GM23338 (cell line): Measurements from ENCODE around the gene ERO1A. TPM values are rescaled to one million over a fixed set of nuclear protein-coding genes. Genes with fewer than 3 reads are reported as not detected.
A peak's percentile ranks its signal among the peaks of the same experiment; 100 is the strongest.

Experiments
- ATAC-seq: fragments of 200-7000 bp; cut with Tn5 transposase; 3 replicates; pipeline ENCODE4 v1.9.1; 2020
- DNase-seq: peaks from one replicate; pipeline ENCODE4 v3.0.0-alpha.2; 2015; ENCODE audit warnings: low spot score
- H2AFZ ChIP-seq: fragments of 200-600 bp; sonication (generic); 2 replicates; pipeline ENCODE4 v1.8.0; 2016; ENCODE audit warnings: antibody characterized with exemption, mild to moderate bottlenecking, moderate library complexity
- H3F3A ChIP-seq: fragments of 200-600 bp; sonication (generic); replicated peaks from 2 replicates; pipeline ENCODE4 v1.8.0; 2017; ENCODE audit warnings: antibody characterized with exemption, mixed run types, low read depth
- H3K27ac ChIP-seq: fragments of 200-600 bp; sonication (generic); 2 replicates; pipeline ENCODE4 v1.6.1; 2016; ENCODE audit warnings: low read depth
- H3K27me3 ChIP-seq: fragments of 200-600 bp; sonication (generic); 2 replicates; pipeline ENCODE4 v1.8.0; 2016; ENCODE audit warnings: mild to moderate bottlenecking, mixed run types, moderate library complexity; ENCODE audit not compliant: insufficient read depth
- H3K36me3 ChIP-seq: fragments of 200-600 bp; sonication (generic); 2 replicates; pipeline ENCODE4 v1.8.0; 2016; ENCODE audit warnings: mild to moderate bottlenecking; ENCODE audit not compliant: insufficient read depth
- H3K4me1 ChIP-seq: fragments of 200-600 bp; sonication (generic); 2 replicates; pipeline ENCODE4 v1.8.0; 2016; ENCODE audit warnings: mild to moderate bottlenecking, moderate library complexity; ENCODE audit not compliant: insufficient read depth
- H3K4me2 ChIP-seq: fragments of 200-600 bp; sonication (generic); 2 replicates; pipeline ENCODE4 v1.7.1; 2017; ENCODE audit warnings: mixed run types
- H3K4me3 ChIP-seq: fragments of 200-600 bp; sonication (generic); 2 replicates; pipeline ENCODE4 v1.6.1; 2016; ENCODE audit warnings: mixed run types
- H3K79me2 ChIP-seq: fragments of 200-600 bp; sonication (generic); replicated peaks from 2 replicates; pipeline ENCODE4 v1.8.0; 2017; ENCODE audit warnings: mild to moderate bottlenecking; ENCODE audit not compliant: insufficient read depth
- H3K9me2 ChIP-seq: fragments of 200-600 bp; sonication (generic); 2 replicates; pipeline ENCODE4 v1.8.0; 2017; ENCODE audit not compliant: insufficient read depth
- H4K20me1 ChIP-seq: fragments of 200-600 bp; sonication (generic); replicated peaks from 2 replicates; pipeline ENCODE4 v1.8.0; 2017; ENCODE audit warnings: mild to moderate bottlenecking; ENCODE audit not compliant: insufficient read depth
- H3K27ac Mint-ChIP-seq: 2 replicates; pipeline ENCODE4 v1.8.0; 2020; ENCODE audit warnings: inconsistent platforms, mild to moderate bottlenecking, moderate library complexity, mixed read lengths
- H3K27me3 Mint-ChIP-seq: 3 replicates; pipeline ENCODE4 v1.8.0; 2022; ENCODE audit warnings: low read depth, mild to moderate bottlenecking, moderate library complexity, mixed read lengths, inconsistent platforms; ENCODE audit not compliant: insufficient read depth, poor library complexity
- H3K36me3 Mint-ChIP-seq: 3 replicates; pipeline ENCODE4 v1.8.0; 2021; ENCODE audit warnings: low read depth, mild to moderate bottlenecking, inconsistent platforms, moderate library complexity, mixed read lengths
- H3K4me1 Mint-ChIP-seq: 3 replicates; pipeline ENCODE4 v1.8.0; 2020; ENCODE audit warnings: mild to moderate bottlenecking, inconsistent platforms, mixed read lengths
- H3K4me3 Mint-ChIP-seq: 3 replicates; pipeline ENCODE4 v1.8.0; 2021; ENCODE audit warnings: moderate library complexity, mild to moderate bottlenecking, inconsistent platforms, mixed read lengths
- H3K9me3 Mint-ChIP-seq: 3 replicates; pipeline ENCODE4 v1.8.0; 2020; ENCODE audit warnings: moderate library complexity, mild to moderate bottlenecking, inconsistent platforms, mixed read lengths
- ETS1 ChIP-seq: IDR thresholded peaks from 2 replicates; pipeline ENCODE4 v1.6.1; 2016; ENCODE audit warnings: antibody characterized with exemption
- EZH2 ChIP-seq: fragments of 200-600 bp; sonication (generic); IDR thresholded peaks from one replicate; pipeline ENCODE4 v1.8.0; 2017; ENCODE audit warnings: antibody characterized with exemption, mild to moderate bottlenecking, low read depth; ENCODE audit not compliant: unreplicated experiment
- EZH2phosphoT487 ChIP-seq: fragments of 200-600 bp; sonication (generic); IDR thresholded peaks from one replicate; pipeline ENCODE4 v1.8.1; 2018; ENCODE audit warnings: antibody characterized with exemption; ENCODE audit not compliant: unreplicated experiment
- JUNB ChIP-seq: IDR thresholded peaks from one replicate; pipeline ENCODE4 v1.6.1; 2016; ENCODE audit warnings: antibody characterized with exemption; ENCODE audit not compliant: unreplicated experiment
- NANOG ChIP-seq: IDR thresholded peaks from 2 replicates; pipeline ENCODE4 v1.6.1; 2016; ENCODE audit warnings: antibody characterized with exemption, borderline replicate concordance
- POLR2AphosphoS5 ChIP-seq: IDR thresholded peaks from 2 replicates; pipeline ENCODE4 v1.6.1; 2016; ENCODE audit warnings: antibody characterized with exemption, low read depth
- REST ChIP-seq: IDR thresholded peaks from one replicate; pipeline ENCODE4 v1.6.1; 2018; ENCODE audit warnings: antibody characterized with exemption; ENCODE audit not compliant: unreplicated experiment
- STAT1 ChIP-seq: IDR thresholded peaks from one replicate; pipeline ENCODE4 v1.6.1; 2016; ENCODE audit warnings: antibody characterized with exemption; ENCODE audit not compliant: unreplicated experiment
- ZNF114 ChIP-seq: fragments of 250-450 bp; sonication (Bioruptor Pico); IDR thresholded peaks from 2 replicates; pipeline ENCODE4 v1.5.0; 2020; ENCODE audit warnings: mild to moderate bottlenecking, moderate library complexity
- ZNF331 ChIP-seq: fragments of 250-450 bp; sonication (Bioruptor Pico); IDR thresholded peaks from 2 replicates; pipeline ENCODE4 v1.5.0; 2020; ENCODE audit warnings: low read depth, mild to moderate bottlenecking, moderate library complexity
- polyA plus RNA-seq: library from polyadenylated mRNA; unstranded; fragments of >200 nt; fragmentation: Nextera tagmentation; extraction: Ambion mirVana; gene quantifications from 2 replicates; pipeline ENCODE4 v1.2.1, GENCODE V29; 2016
- total RNA-seq: library from RNA; depleted of rRNA; stranded (reverse); fragments of >200 nt; shearing (Covaris generic); gene quantifications from 2 replicates; pipeline ENCODE4 v1.2.3, GENCODE V29; 2014

Gene ERO1A
- total and polyA plus RNA-seq, 2 experiments from 2014 or later, result 25.2 to 44.7 TPM

GRCh38 chr14:52711666-52712065, 16.3 kb upstream of the ERO1A start (continued):
- no peak for TF ChIP-seq REST

GRCh38 chr14:52706724-52707706, 11.7 kb upstream of the ERO1A start, which contains the start of gene PSMC6:
Gene PSMC6, plus strand, starts transcription at chr14:52707200. Its CDS starts 20 bp downstream, at chr14:52707220.
- peaks cover 32% of the 10 kb centered on the region for H3K36me3 ChIP-seq
- H2AFZ ChIP-seq, result peak within 1 kb of the TSS; percentile 94; the same call in 1 of the 2 replicates
- peak; percentile 97 for TF ChIP-seq POLR2AphosphoS5
- TF ChIP-seq ETS1, result peak; percentile 63; the same call in 1 of the 2 replicates
- TF ChIP-seq STAT1, result no peak
- H3K27me3 ChIP-seq, result no peaks in the 10 kb centered on the region
- no peaks in the 10 kb centered on the region for H3K9me2 ChIP-seq
- no peaks in the 10 kb centered on the region; the same call in 2 of the 3 replicates for H3K9me3 Mint-ChIP-seq
- H3K27ac ChIP-seq, result peak within 1 kb of the TSS; percentile 96
- H3K79me2 ChIP-seq, result peaks cover 48% of the 10 kb centered on the region
- peaks cover 7% of the 10 kb centered on the region for H3K27me3 Mint-ChIP-seq
- ATAC-seq (peak; percentile 98), DNase-seq (peak; percentile 96)
- peaks cover 10% of the 10 kb centered on the region for H3K4me1 ChIP-seq
- H3K36me3 Mint-ChIP-seq, result peaks cover 46% of the 10 kb centered on the region
- H3K4me2 ChIP-seq, result peak within 1 kb of the TSS; percentile 94
- H4K20me1 ChIP-seq, result no peaks in the 10 kb centered on the region; the same call in 1 of the 2 replicates
- peak within 1 kb of the TSS; percentile 97 for H3K4me3 ChIP-seq
- H3K4me1 Mint-ChIP-seq, result peaks cover 16% of the 10 kb centered on the region
- H3F3A ChIP-seq, result 0 out of 2 replicates have a peak, but pooled peaks cover 4% of the 10 kb centered on the region
- H3K27ac Mint-ChIP-seq, result peak within 1 kb of the TSS; percentile 99
- peak within 1 kb of the TSS; percentile 100 for H3K4me3 Mint-ChIP-seq

GRCh38 chr14:52706286-52706685, 10.9 kb upstream of the ERO1A start:
- DNase-seq, result peak; percentile 21
- peak overlapping the region; percentile 97 for H3K4me3 ChIP-seq
- Mint-ChIP-seq H3K36me3 (peaks cover 40% of the 10 kb centered on the region), H3K27me3 (peaks cover 7% of the 10 kb centered on the region), H3K9me3 (no peaks in the 10 kb centered on the region; the same call in 2 of the 3 replicates), H3K4me1 (peaks cover 16% of the 10 kb centered on the region), H3K4me3 (peak overlapping the region; percentile 100), H3K27ac (peak overlapping the region; percentile 99)
- H3K27me3 ChIP-seq, result no peaks in the 10 kb centered on the region
- peaks cover 10% of the 10 kb centered on the region for H3K4me1 ChIP-seq
- 0 out of 2 replicates have a peak, but pooled peaks cover 4% of the 10 kb centered on the region for H3F3A ChIP-seq
- peak overlapping the region; percentile 96; the same call in 1 of the 2 replicates for H3K27ac ChIP-seq
- H3K79me2 ChIP-seq, result peaks cover 42% of the 10 kb centered on the region
- peak overlapping the region; percentile 75 for H3K4me2 ChIP-seq
- no peaks in the 10 kb centered on the region; the same call in 1 of the 2 replicates for H4K20me1 ChIP-seq
- H2AFZ ChIP-seq, result peak overlapping the region; percentile 94; the same call in 1 of the 2 replicates
- peak; percentile 8; the same call in 2 of the 3 replicates for ATAC-seq
- no peaks in the 10 kb centered on the region for H3K9me2 ChIP-seq
- H3K36me3 ChIP-seq, result peaks cover 24% of the 10 kb centered on the region
- TF ChIP-seq EZH2 (no peak), POLR2AphosphoS5 (no peak), STAT1 (no peak), EZH2phosphoT487 (no peak), REST (no peak), ETS1 (no peak), JUNB (no peak), ZNF114 (CRISPR knock-in tag) (no peak), ZNF331 (CRISPR knock-in tag) (no peak), NANOG (no peak)
